Neural progenitor cell (in vitro differentiated cells): Measurements from ENCODE around the gene SPG11. TPM values are rescaled to one million over a fixed set of nuclear protein-coding genes. Genes with fewer than 3 reads are reported as not detected.
A peak's percentile ranks its signal among the peaks of the same experiment; 100 is the strongest.
"Not testable (repeated sequence)": the region's sequence is repeated elsewhere in the genome, so short reads cannot be mapped to it uniquely, and the experiment has no call there.

Source experiments
- DNase-seq: peaks from one replicate; pipeline ENCODE4 v3.0.0-alpha.2; 2016; ENCODE audit warnings: low spot score
- H2AFZ ChIP-seq: fragments of 200-600 bp; sonication (generic); replicated peaks from 2 replicates; pipeline ENCODE4 v1.6.1; 2016; ENCODE audit warnings: antibody characterized with exemption
- H3F3A ChIP-seq: fragments of 200-600 bp; sonication (generic); 2 replicates; pipeline ENCODE4 v1.6.1; 2016; ENCODE audit warnings: antibody characterized with exemption, low read depth
- H3K27ac ChIP-seq: fragments of 200-600 bp; sonication (generic); 2 replicates; pipeline ENCODE4 v1.5.1; 2016; ENCODE audit warnings: mild to moderate bottlenecking
- H3K27me3 ChIP-seq: fragments of 200-600 bp; sonication (generic); 2 replicates; pipeline ENCODE4 v1.6.1; 2016; ENCODE audit warnings: mild to moderate bottlenecking, moderate library complexity
- H3K36me3 ChIP-seq: fragments of 200-600 bp; sonication (generic); 2 replicates; pipeline ENCODE4 v1.5.1; 2016
- H3K4me1 ChIP-seq: fragments of 200-600 bp; sonication (generic); 2 replicates; pipeline ENCODE4 v1.6.1; 2016; ENCODE audit warnings: mixed run types
- H3K4me2 ChIP-seq: fragments of 200-600 bp; sonication (generic); 2 replicates; pipeline ENCODE4 v1.6.1; 2016
- H3K4me3 ChIP-seq: fragments of 200-600 bp; sonication (generic); 2 replicates; pipeline ENCODE4 v1.5.1; 2016
- H3K79me2 ChIP-seq: fragments of 200-600 bp; sonication (generic); 2 replicates; pipeline ENCODE4 v1.6.1; 2016; ENCODE audit warnings: low read depth
- H3K9ac ChIP-seq: fragments of 200-600 bp; sonication (generic); 2 replicates; pipeline ENCODE4 v1.6.1; 2016
- H3K9me3 ChIP-seq: fragments of 200-600 bp; sonication (generic); 2 replicates; pipeline ENCODE4 v1.5.1; 2016; ENCODE audit warnings: low read depth
- H4K20me1 ChIP-seq: fragments of 200-600 bp; sonication (generic); 2 replicates; pipeline ENCODE4 v1.6.1; 2016; ENCODE audit warnings: low read depth
- H3K27ac Mint-ChIP-seq: 3 replicates; pipeline ENCODE4 v1.8.0; 2021; ENCODE audit warnings: mixed read lengths
- H3K27me3 Mint-ChIP-seq: 2 replicates; pipeline ENCODE4 v1.8.0; 2022; ENCODE audit warnings: low read depth, mild to moderate bottlenecking, inconsistent platforms, moderate library complexity, mixed read lengths; ENCODE audit not compliant: insufficient read depth
- H3K36me3 Mint-ChIP-seq: 3 replicates; pipeline ENCODE4 v1.8.0; 2021; ENCODE audit warnings: mixed read lengths
- H3K4me1 Mint-ChIP-seq: 3 replicates; pipeline ENCODE4 v1.8.0; 2021; ENCODE audit warnings: mixed read lengths
- H3K4me3 Mint-ChIP-seq: 3 replicates; pipeline ENCODE4 v1.8.0; 2021; ENCODE audit warnings: mild to moderate bottlenecking, moderate library complexity, mixed read lengths
- H3K9me3 Mint-ChIP-seq: 3 replicates; pipeline ENCODE4 v1.8.0; 2020; ENCODE audit warnings: mixed read lengths
- EZH2 ChIP-seq: fragments of 200-600 bp; sonication (generic); IDR thresholded peaks from 2 replicates; pipeline ENCODE4 v1.6.1; 2017; ENCODE audit warnings: antibody characterized with exemption, mild to moderate bottlenecking, moderate library complexity
- EZH2phosphoT487 ChIP-seq: fragments of 200-600 bp; sonication (generic); IDR thresholded peaks from 2 replicates; pipeline ENCODE4 v1.6.1; 2017; ENCODE audit warnings: antibody characterized with exemption
- total RNA-seq: library from RNA; depleted of rRNA; stranded (reverse); fragments of >200 nt; gene quantifications from 2 replicates; pipeline ENCODE4 v1.2.3, GENCODE V29; 2015; ENCODE audit warnings: low replicate concordance
- TF ChIP-seq, protein P1 (sequence below): fragments of 200-600 bp; sonication (generic); IDR thresholded peaks from 2 replicates; pipeline ENCODE4 v1.5.1; 2017; ENCODE audit warnings: antibody characterized with exemption, mild to moderate bottlenecking

SPG11 gene
- total RNA-seq, 1 donor from 2014 or later = 65.9 TPM

DNA sequence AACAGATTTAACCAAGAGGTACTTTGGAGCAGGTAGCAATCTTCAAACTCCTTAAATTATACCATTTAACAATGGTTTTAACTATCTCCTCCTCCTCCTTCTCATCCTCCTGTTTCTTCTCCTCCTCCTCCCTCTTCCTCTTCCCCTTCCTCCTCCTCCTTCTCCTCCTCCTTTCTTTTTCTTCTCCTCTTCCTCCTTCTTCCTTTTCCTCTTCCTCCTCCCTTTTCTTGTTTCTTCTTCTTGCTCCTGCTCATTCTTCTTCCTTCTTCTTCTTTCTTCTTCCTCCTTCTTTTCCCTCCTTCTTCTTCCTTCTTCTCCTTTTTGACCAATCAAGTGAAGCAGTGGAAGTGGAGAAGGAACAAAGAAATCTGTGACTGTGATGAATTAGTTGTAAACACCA lies 33.6 kb upstream of the SPG11 start:
- no peak overlapping the region for H3K27ac Mint-ChIP-seq
- no peaks in the 10 kb centered on the region for H3K79me2 ChIP-seq

DNA sequence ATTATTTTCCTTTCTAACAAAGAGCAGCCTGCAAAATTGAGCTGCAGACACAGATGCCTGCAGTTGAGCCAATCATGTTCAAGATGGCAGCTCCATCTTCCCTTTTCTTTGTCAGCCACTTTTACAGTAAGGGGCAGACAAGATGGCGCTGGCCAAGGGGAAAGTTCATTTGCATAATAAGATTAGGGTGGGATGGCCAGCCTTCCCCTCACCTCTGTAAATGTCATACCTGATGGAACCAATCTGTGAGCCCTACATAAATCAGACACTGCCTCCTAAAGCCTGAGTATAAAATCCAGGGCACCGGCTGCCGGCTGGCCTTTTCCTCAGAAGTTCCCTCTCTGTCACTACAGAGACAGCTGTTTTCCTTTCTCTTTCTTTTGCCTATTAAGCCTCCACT lies 31.8 kb upstream of the SPG11 start:
- Histone ChIP-seq H3K27ac (no peak overlapping the region), H3K36me3 (no peaks in the 10 kb centered on the region), H3K4me2 (no peak overlapping the region), H3K4me1 (no peaks in the 10 kb centered on the region), H3K9me3 (no peaks in the 10 kb centered on the region), H3K9ac (no peak overlapping the region), H3K79me2 (no peaks in the 10 kb centered on the region), H3K4me3 (no peak overlapping the region), H3F3A (no peaks in the 10 kb centered on the region), H3K27me3 (no peaks in the 10 kb centered on the region), H2AFZ (peak overlapping the region; percentile 86), H4K20me1 (no peaks in the 10 kb centered on the region)
- Mint-ChIP-seq H3K4me3 (no peak overlapping the region), H3K27ac (no peak overlapping the region), H3K36me3 (no peaks in the 10 kb centered on the region), H3K9me3 (peaks cover 7% of the 10 kb centered on the region), H3K4me1 (no peaks in the 10 kb centered on the region), H3K27me3 (peaks cover 2% of the 10 kb centered on the region)
- TF ChIP-seq, protein P1, sequence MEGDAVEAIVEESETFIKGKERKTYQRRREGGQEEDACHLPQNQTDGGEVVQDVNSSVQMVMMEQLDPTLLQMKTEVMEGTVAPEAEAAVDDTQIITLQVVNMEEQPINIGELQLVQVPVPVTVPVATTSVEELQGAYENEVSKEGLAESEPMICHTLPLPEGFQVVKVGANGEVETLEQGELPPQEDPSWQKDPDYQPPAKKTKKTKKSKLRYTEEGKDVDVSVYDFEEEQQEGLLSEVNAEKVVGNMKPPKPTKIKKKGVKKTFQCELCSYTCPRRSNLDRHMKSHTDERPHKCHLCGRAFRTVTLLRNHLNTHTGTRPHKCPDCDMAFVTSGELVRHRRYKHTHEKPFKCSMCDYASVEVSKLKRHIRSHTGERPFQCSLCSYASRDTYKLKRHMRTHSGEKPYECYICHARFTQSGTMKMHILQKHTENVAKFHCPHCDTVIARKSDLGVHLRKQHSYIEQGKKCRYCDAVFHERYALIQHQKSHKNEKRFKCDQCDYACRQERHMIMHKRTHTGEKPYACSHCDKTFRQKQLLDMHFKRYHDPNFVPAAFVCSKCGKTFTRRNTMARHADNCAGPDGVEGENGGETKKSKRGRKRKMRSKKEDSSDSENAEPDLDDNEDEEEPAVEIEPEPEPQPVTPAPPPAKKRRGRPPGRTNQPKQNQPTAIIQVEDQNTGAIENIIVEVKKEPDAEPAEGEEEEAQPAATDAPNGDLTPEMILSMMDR = no peak
- TF ChIP-seq EZH2phosphoT487 = no peak
- no peak for TF ChIP-seq EZH2
- DNase-seq = no peak

More for the DNA sequence above, 33.6 kb upstream of the SPG11 start:
- Mint-ChIP-seq H3K9me3 (peaks cover 17% of the 10 kb centered on the region), H3K4me1 (no peaks in the 10 kb centered on the region), H3K4me3 (no peak overlapping the region), H3K27me3 (peaks cover 2% of the 10 kb centered on the region), H3K36me3 (no peaks in the 10 kb centered on the region)
- TF ChIP-seq, protein P1 = no peak
- TF ChIP-seq EZH2 (no peak), EZH2phosphoT487 (no peak)
- peak overlapping the region; percentile 31 for H2AFZ ChIP-seq
- H4K20me1 ChIP-seq = no peaks in the 10 kb centered on the region
- no peak for DNase-seq
- H3K9ac ChIP-seq = no peak overlapping the region
- H3K27me3 ChIP-seq = no peaks in the 10 kb centered on the region
- no peak overlapping the region for H3K4me2 ChIP-seq
- H3F3A ChIP-seq = no peaks in the 10 kb centered on the region
- no peak overlapping the region for H3K27ac ChIP-seq
- no peaks in the 10 kb centered on the region for H3K4me1 ChIP-seq
- H3K36me3 ChIP-seq = no peaks in the 10 kb centered on the region
- H3K4me3 ChIP-seq = no peak overlapping the region
- no peaks in the 10 kb centered on the region for H3K9me3 ChIP-seq

DNA sequence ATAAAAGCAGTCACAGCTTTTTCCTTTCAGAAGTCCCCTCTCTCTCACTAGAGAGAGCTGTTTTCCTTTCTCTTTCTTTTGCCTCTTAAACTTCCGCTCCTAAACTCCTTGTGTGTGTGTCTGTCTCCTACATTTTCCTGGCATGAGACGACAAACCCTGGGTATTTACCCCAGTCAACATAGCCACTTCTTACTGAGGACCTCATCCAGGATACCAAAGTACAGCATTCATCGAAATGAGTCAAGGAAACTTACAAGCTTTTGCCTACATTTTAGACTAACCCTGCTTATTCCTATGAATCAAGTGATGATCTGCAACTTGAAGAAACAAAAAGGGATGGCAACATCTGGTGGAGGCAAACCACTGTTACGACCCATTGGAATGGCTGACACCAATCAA lies 31.0 kb upstream of the SPG11 start:
- H3K79me2 ChIP-seq = no peaks in the 10 kb centered on the region
- no peak overlapping the region for H2AFZ ChIP-seq
- no peaks in the 10 kb centered on the region for H3K4me1 ChIP-seq
- no peak overlapping the region for H3K4me2 ChIP-seq
- H3K4me3 ChIP-seq = no peak overlapping the region
- no peaks in the 10 kb centered on the region for H3F3A ChIP-seq
- H3K36me3 ChIP-seq = no peaks in the 10 kb centered on the region
- no peaks in the 10 kb centered on the region for H4K20me1 ChIP-seq
- H3K27ac ChIP-seq = no peak overlapping the region
- Mint-ChIP-seq H3K27me3 (peaks cover 2% of the 10 kb centered on the region), H3K9me3 (peaks cover 1% of the 10 kb centered on the region), H3K4me3 (no peak overlapping the region), H3K36me3 (no peaks in the 10 kb centered on the region), H3K4me1 (no peaks in the 10 kb centered on the region), H3K27ac (no peak overlapping the region)
- no peaks in the 10 kb centered on the region for H3K9me3 ChIP-seq
- no peaks in the 10 kb centered on the region for H3K27me3 ChIP-seq
- H3K9ac ChIP-seq = no peak overlapping the region
- DNase-seq = no peak
- no peak for TF ChIP-seq EZH2

DNA sequence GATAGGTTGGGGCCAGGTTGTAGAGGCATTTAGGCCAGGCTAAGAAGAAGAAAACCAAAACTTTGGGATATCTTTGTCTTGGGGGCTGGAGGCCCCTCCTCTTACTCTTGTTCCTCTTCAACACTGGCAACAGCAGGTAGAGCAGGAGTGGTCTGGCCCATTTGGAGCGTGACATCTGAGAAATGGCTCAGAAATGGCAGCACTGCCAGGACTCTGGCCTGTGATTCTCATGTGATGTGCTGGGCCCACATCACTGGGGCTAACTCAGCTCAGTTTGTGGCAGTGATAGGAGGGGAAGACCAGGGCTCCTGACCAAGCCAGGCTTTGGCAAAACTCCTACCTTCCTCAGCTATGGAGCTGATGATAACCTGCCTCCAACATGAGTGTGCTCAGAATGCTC lies 29.2 kb upstream of the SPG11 start:
- Mint-ChIP-seq H3K36me3 (no peaks in the 10 kb centered on the region), H3K27me3 (peaks cover 2% of the 10 kb centered on the region), H3K9me3 (peaks cover 6% of the 10 kb centered on the region), H3K4me1 (no peaks in the 10 kb centered on the region), H3K27ac (no peak overlapping the region), H3K4me3 (no peak overlapping the region)
- no peak overlapping the region for H3K4me2 ChIP-seq
- no peaks in the 10 kb centered on the region for H3K9me3 ChIP-seq
- no peak for DNase-seq
- H3K27me3 ChIP-seq = no peaks in the 10 kb centered on the region
- H3K36me3 ChIP-seq = no peaks in the 10 kb centered on the region
- H3K9ac ChIP-seq = no peak overlapping the region
- no peak overlapping the region for H3K4me3 ChIP-seq
- TF ChIP-seq, protein P1 = no peak
- no peak overlapping the region for H2AFZ ChIP-seq
- no peaks in the 10 kb centered on the region for H3K79me2 ChIP-seq
- no peaks in the 10 kb centered on the region for H3K4me1 ChIP-seq
- H3K27ac ChIP-seq = no peak overlapping the region
- H3F3A ChIP-seq = no peaks in the 10 kb centered on the region
- H4K20me1 ChIP-seq = no peaks in the 10 kb centered on the region

DNA sequence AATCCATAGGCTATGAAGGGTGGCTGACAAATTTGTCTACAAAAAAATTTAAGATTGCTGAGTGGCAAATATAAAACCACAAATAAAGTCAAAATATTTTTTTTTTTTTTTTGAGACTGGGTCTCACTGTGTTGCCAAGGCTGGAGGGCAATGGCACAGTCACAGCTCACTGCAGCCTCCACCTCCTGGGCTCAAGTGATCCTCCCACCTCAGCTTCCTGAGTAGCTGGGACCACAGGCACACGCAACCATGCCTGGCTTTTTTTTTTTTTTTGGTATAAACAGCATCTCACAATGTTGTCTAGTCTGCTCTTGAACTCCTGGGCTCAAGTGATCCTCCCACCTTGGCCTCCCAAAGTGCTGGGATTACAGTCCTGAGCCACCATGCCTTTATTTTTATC lies 26.8 kb upstream of the SPG11 start:
- not testable (repeated sequence) for H4K20me1 ChIP-seq, H3K27me3 ChIP-seq, H3K27ac ChIP-seq, H3K27me3 Mint-ChIP-seq, H3K4me2 ChIP-seq, H3K9ac ChIP-seq, H3K27ac Mint-ChIP-seq, DNase-seq, H3K4me1 ChIP-seq, H3K9me3 ChIP-seq, H3F3A ChIP-seq, H3K36me3 ChIP-seq, H3K4me1 Mint-ChIP-seq, H3K9me3 Mint-ChIP-seq, H2AFZ ChIP-seq, H3K36me3 Mint-ChIP-seq, H3K79me2 ChIP-seq, H3K4me3 ChIP-seq, H3K4me3 Mint-ChIP-seq

DNA sequence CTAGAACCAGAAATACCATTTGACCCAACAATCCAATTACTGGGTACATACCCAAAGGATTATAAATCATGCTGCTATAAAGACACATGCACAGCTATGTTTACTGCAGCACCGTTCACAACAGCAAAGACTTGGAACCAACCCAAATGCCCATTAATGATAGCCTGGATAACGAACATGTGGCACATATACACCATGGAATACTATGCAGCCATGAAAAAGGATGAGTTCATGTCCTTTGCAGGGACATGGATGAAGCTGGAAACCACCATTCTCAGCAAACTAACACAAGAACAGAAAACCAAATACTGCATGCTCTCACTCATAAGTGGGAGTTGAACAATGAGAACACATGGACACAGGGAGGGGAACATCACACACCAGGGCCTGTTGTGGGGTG lies 25.9 kb upstream of the SPG11 start:
- not testable (repeated sequence) for H3K27ac Mint-ChIP-seq, H2AFZ ChIP-seq, DNase-seq

More for the DNA sequence above, 25.9 kb upstream of the SPG11 start:
- not testable (repeated sequence) for H3K4me3 Mint-ChIP-seq, H3F3A ChIP-seq, H4K20me1 ChIP-seq, H3K27me3 ChIP-seq, H3K36me3 ChIP-seq, H3K4me1 ChIP-seq, H3K27me3 Mint-ChIP-seq, H3K36me3 Mint-ChIP-seq, H3K9me3 ChIP-seq, H3K27ac ChIP-seq, H3K4me3 ChIP-seq, H3K9me3 Mint-ChIP-seq, H3K4me2 ChIP-seq, H3K9ac ChIP-seq, H3K79me2 ChIP-seq, H3K4me1 Mint-ChIP-seq
